ENCODE results near the gene HES1. TPM values are rescaled to one million over a fixed set of nuclear protein-coding genes. Genes with fewer than 3 reads are reported as not detected.

The HES1 gene
- total and polyA plus RNA-seq, 2 experiments from 2014 or later, result 42.7 to 60.8 TPM

- TF ChIP-seq ZNF462 (CRISPR knock-in tag; IDR thresholded peaks at IDR 0.05) (no peak), EZH2phosphoT487 (IDR thresholded peaks at IDR 0.05; ENCODE audit: unreplicated experiment) (no peak)
Measured at GRCh38 chr3:194139814-194140391, 4.0 kb downstream of the HES1 start (continued).

DNA sequence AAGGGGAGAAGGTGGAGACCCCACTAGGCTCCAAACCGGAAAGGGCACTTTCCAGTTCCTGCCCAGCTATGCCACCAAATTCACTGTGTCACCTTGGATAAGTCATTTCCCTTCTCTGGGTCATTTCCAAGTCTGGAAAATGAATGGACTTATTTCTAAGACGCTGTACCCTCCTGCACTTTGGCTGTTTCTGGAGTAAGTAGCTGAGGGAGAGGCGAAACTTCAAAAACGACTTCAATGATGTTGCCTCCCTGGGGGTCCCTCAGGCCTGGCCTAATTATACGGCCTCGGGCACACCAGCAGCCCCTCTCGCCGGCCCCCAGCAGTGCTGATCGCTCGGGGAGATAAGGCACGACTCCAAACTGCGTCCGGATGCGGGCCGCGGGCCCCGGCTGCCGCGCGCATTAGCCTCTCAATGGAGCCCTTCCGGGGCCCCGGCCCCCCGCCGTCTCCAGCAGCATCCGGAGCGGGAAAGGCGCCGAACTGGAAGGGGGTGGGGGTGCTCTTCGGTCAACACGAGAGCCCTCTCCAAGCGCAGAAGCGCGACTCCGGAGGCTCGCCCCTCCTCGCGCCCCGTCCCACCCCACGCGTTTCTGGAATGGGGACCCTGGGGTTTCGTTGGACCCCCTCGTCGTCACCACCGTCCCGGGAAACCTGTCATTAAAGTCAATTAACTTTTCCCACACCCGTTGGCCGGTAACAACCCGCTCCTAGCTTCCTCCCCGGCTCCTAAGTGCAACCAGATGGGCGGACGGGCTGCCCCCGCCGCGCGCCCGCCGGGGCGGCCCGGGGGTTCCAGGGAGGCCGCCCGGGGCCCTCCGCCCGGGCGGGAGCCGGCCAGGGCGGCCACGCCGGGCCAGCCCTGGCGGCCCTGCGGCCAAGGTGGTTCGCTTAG lies 4.8 kb downstream of the HES1 start:
- peak overlapping the region; percentile 86 for H3K4me2 ChIP-seq
- DNase-seq (ENCODE audit: low spot score), result peak; percentile 93
- Mint-ChIP-seq H3K36me3 (ENCODE audit: low read depth) (peaks cover 21% of the 10 kb centered on the region), H3K9me3 (no peaks in the 10 kb centered on the region), H3K4me1 (peaks cover 39% of the 10 kb centered on the region), H3K27ac (peak overlapping the region; percentile 85; the same call in 1 of the 2 replicates), H3K27me3 (ENCODE audit: insufficient read depth, low read depth, poor library complexity) (peaks cover 20% of the 10 kb centered on the region), H3K4me3 (peak overlapping the region; percentile 58)
- peaks cover 36% of the 10 kb centered on the region for H3K4me1 ChIP-seq (ENCODE audit: insufficient read depth)
- peak overlapping the region; percentile 98 for H3K27ac ChIP-seq (ENCODE audit: low read depth)
- peaks cover 12% of the 10 kb centered on the region for H3K79me2 ChIP-seq (replicated peaks; ENCODE audit: insufficient read depth)
- H3K27me3 ChIP-seq (ENCODE audit: insufficient read depth), result peaks cover 14% of the 10 kb centered on the region
- peaks cover 26% of the 10 kb centered on the region for H3F3A ChIP-seq (replicated peaks; ENCODE audit: low read depth)
- H3K4me3 ChIP-seq, result peak overlapping the region; percentile 78
- no peak overlapping the region for H2AFZ ChIP-seq
- ATAC-seq, result peak; percentile 25
- H3K9me2 ChIP-seq (ENCODE audit: insufficient read depth), result no peaks in the 10 kb centered on the region
- H4K20me1 ChIP-seq (replicated peaks; ENCODE audit: insufficient read depth), result no peaks in the 10 kb centered on the region; the same call in 1 of the 2 replicates
- H3K36me3 ChIP-seq (ENCODE audit: insufficient read depth), result no peaks in the 10 kb centered on the region
- TF ChIP-seq EZH2phosphoT487 (IDR thresholded peaks at IDR 0.05; ENCODE audit: unreplicated experiment) (no peak), NANOG (IDR thresholded peaks at IDR 0.05; ENCODE audit: borderline replicate concordance) (peak; percentile 24; the same call in 1 of the 2 replicates), CTCF (conservative IDR thresholded peaks at IDR 0.05; ENCODE audit: low read depth in 2 of 2) (no peak), STAT1 (IDR thresholded peaks at IDR 0.05; ENCODE audit: unreplicated experiment) (no peak), ZNF114 (CRISPR knock-in tag; IDR thresholded peaks at IDR 0.05) (no peak)
- TF ChIP-seq, protein P1, sequence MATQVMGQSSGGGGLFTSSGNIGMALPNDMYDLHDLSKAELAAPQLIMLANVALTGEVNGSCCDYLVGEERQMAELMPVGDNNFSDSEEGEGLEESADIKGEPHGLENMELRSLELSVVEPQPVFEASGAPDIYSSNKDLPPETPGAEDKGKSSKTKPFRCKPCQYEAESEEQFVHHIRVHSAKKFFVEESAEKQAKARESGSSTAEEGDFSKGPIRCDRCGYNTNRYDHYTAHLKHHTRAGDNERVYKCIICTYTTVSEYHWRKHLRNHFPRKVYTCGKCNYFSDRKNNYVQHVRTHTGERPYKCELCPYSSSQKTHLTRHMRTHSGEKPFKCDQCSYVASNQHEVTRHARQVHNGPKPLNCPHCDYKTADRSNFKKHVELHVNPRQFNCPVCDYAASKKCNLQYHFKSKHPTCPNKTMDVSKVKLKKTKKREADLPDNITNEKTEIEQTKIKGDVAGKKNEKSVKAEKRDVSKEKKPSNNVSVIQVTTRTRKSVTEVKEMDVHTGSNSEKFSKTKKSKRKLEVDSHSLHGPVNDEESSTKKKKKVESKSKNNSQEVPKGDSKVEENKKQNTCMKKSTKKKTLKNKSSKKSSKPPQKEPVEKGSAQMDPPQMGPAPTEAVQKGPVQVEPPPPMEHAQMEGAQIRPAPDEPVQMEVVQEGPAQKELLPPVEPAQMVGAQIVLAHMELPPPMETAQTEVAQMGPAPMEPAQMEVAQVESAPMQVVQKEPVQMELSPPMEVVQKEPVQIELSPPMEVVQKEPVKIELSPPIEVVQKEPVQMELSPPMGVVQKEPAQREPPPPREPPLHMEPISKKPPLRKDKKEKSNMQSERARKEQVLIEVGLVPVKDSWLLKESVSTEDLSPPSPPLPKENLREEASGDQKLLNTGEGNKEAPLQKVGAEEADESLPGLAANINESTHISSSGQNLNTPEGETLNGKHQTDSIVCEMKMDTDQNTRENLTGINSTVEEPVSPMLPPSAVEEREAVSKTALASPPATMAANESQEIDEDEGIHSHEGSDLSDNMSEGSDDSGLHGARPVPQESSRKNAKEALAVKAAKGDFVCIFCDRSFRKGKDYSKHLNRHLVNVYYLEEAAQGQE (IDR thresholded peaks at IDR 0.05; ENCODE audit: unreplicated experiment), result no peak
